LNCAP (cell line): ENCODE data around the gene RBFOX2.

Experiments used
- TF ChIP-seq, protein P1 (sequence below): fragments of 450-650 bp; IDR thresholded peaks from 2 replicates; pipeline ENCODE4 v1.5.1; 2017; ENCODE audit warnings: mild to moderate bottlenecking

Gene RBFOX2, protein sequence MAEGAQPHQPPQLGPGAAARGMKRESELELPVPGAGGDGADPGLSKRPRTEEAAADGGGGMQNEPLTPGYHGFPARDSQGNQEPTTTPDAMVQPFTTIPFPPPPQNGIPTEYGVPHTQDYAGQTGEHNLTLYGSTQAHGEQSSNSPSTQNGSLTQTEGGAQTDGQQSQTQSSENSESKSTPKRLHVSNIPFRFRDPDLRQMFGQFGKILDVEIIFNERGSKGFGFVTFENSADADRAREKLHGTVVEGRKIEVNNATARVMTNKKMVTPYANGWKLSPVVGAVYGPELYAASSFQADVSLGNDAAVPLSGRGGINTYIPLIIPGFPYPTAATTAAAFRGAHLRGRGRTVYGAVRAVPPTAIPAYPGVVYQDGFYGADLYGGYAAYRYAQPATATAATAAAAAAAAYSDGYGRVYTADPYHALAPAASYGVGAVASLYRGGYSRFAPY

DNA sequence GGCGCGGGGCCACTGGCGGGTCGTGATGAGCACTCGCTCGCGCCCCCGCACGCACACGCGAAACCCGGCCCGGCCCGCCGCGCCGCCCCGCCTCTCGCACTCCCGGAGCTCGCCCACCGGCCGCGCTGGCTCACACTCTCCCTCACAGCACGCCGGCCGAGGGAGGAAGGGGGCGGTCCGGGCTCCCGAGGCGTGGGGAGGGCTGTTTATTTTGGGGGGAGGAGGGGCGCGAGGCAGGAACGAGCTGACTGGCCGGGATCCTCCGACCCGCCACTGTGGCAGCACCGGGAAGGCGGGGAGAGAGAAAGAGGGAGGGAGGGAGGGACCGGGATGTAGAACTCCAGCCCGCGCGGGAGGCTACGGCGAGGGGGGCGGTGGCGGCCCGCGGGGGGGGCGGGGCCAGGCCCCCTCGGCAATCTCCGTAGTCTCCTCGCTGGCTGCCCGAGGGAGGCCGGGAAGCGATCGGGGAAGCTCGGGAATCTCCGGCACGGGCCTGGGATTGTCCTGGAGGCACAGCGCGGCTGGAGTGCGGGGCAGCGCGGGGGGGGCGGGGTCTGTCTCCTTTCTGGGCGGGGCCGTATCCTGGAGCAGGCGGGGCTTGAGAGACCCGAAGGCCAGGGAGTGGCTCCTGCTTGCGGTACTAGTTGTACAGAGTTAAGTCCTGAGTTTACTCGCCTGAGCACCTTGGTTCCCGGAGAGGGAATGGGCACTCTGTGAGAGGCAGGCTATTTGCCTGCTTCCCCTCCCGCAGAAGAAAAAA, at the start of gene RBFOX2:
Gene RBFOX2 (minus strand): TSS at position 179 of the 760 bp plus-strand sequence. CDS start 399 bp downstream, outside the sequence.
- TF ChIP-seq, protein P1, sequence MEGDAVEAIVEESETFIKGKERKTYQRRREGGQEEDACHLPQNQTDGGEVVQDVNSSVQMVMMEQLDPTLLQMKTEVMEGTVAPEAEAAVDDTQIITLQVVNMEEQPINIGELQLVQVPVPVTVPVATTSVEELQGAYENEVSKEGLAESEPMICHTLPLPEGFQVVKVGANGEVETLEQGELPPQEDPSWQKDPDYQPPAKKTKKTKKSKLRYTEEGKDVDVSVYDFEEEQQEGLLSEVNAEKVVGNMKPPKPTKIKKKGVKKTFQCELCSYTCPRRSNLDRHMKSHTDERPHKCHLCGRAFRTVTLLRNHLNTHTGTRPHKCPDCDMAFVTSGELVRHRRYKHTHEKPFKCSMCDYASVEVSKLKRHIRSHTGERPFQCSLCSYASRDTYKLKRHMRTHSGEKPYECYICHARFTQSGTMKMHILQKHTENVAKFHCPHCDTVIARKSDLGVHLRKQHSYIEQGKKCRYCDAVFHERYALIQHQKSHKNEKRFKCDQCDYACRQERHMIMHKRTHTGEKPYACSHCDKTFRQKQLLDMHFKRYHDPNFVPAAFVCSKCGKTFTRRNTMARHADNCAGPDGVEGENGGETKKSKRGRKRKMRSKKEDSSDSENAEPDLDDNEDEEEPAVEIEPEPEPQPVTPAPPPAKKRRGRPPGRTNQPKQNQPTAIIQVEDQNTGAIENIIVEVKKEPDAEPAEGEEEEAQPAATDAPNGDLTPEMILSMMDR: no peak

DNA sequence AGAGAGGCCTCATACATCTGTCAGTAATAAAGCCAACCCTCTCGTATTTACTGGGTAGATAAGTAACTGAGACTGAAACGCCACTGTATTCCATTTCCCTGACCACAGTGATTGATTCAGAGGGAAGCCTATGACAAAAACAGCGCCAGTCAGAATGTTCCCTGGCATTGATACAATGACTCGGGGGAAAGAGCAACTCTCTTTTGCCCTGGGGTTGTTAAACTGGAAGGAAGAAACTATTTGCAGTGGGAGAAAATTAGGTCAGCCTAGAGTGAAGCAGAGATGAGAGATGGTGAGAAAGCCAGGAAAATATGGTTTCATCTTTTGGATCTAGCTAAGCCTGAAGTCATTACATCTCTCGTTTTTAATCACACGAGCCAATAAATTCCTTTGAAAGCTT, 48.6 kb upstream of the RBFOX2 start:
- TF ChIP-seq, protein P1: no peak

DNA sequence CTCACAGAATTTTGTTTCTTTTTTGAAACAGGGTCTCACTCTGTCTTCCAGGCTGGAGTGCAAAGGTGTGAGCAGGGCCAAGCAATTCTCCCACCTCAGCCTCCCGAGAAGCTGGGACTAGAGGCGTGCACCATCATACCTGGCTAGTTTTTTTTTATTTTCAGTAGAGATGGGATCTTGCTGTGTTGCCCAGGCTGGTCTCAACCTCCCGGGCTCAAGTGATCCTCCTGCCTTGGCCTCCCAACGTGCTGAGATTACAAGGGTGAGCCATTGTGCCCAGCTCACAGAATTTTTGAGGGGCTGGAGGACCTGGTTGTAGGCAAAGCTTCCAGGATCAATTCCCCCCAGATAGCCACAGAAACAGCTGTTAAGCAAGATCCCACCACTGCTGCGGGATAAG, 47.1 kb upstream of the RBFOX2 start:
- TF ChIP-seq, protein P1: no peak

DNA sequence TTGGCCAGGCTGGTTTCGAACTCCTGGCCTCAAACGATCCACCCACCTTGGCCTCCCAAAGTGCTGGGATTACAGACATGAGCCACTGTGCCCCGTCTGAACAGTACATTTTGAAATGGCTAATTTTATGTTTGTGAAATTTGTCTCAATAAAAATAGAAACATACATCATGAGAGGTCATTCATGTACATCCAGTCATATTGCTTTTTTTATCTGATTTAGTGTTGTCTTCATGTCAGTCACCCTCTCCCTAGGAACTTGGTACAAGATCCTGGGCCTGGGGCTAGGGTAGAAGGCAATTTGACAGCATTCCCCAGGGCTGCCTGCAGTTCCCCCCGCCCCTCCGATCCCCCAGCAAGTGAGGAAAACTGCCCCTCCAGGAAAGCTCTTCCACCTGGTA, 46.6 kb upstream of the RBFOX2 start:
- TF ChIP-seq, protein P1: no peak

DNA sequence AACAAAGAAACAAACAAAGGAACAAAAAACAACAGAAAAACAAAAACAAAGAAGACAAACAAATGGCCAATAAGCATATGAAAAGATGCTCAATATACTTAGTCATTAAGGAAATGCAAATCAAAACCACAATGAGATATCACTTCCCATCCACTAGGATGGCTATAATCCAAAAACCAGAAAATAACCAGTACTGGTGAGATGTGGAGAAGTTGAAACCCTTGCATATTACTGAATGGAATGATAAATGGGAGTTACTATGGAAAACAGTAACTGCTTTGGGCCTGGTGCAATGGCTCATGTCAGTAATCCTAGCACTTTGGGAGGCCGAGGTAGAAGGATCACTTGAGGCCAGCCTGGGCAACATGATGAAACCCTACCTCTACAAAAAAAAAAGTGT, 44.9 kb upstream of the RBFOX2 start:
- TF ChIP-seq, protein P1: no peak

DNA sequence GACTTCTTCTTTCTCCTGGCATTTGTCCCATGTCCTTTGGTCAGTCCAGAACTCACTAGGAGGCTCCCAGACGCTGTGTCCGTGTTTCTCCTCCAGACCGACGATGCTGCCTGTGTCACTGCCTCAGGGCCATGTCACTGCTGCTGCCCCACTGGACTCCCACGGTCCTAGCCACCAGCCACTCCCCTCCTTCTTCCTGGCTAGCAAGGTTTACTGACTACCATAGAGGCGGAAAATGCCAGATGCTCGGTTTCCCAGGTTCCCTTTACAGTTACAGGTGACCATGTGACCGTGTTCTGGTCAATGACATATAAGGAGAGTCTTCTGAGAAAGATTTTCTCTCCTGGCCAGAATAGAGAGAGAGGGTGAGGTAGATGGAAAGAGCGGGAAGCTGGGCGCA, 40.7 kb upstream of the RBFOX2 start:
- TF ChIP-seq, protein P1: no peak

DNA sequence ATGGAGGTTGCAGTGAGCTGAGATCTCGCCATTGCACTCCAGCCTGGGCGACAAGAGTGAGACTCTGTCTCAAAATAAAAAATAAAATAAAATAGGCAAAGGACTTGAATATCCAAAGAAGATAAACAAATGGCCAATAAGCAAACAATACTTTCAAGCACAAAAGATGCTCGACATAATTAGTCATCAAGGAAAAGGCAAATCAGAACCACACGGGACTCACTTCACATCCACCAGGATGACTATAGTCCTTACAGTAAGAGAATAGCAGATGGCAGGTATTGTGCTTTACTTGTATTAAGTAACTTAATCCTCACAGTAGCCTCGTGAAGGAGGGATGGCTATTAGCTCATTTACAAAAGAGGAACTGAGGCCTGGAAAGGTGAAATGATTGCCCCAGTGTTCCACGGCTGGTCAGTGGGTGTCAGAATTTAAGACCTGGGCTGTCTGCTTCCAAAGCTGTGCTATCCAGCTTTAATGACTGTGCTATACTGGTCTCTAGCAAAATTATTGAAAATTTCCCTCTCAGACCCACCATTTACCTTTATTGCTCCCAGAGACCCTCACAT, 40.2 kb upstream of the RBFOX2 start:
- TF ChIP-seq, protein P1: no peak
